Panc1 (cell line): ENCODE data around the gene ZDHHC11B.
"Not testable (repeated sequence)": the region's sequence is repeated elsewhere in the genome, so short reads cannot be mapped to it uniquely, and the experiment has no call there.

Experiments
- REST ChIP-seq, 2 experiments: IDR thresholded peaks; 2 replicates each; pipeline ENCODE4 v1.6.1; 2011 to 2012; ENCODE audit warnings: low read depth in 2 of 2, control low read depth in 1 of 2, low read length in 1 of 2, mild to moderate bottlenecking in 1 of 2, moderate library complexity in 1 of 2; ENCODE audit not compliant: insufficient read depth in 1 of 2
- SIN3A ChIP-seq: IDR thresholded peaks from 2 replicates; pipeline ENCODE4 v1.6.1; 2012; ENCODE audit warnings: low read depth, mild to moderate bottlenecking, low read length, moderate library complexity, borderline replicate concordance; ENCODE audit not compliant: insufficient read depth
- TCF7L2 ChIP-seq: IDR thresholded peaks from 2 replicates; pipeline ENCODE4 v1.6.1; 2011; ENCODE audit warnings: mild to moderate bottlenecking, low read depth, low read length, inconsistent platforms
- TF ChIP-seq, protein P1 (sequence below): fragments of 450-650 bp; IDR thresholded peaks from 2 replicates; pipeline ENCODE4 v1.5.1; 2017; ENCODE audit warnings: mild to moderate bottlenecking

- TF ChIP-seq, protein P1, sequence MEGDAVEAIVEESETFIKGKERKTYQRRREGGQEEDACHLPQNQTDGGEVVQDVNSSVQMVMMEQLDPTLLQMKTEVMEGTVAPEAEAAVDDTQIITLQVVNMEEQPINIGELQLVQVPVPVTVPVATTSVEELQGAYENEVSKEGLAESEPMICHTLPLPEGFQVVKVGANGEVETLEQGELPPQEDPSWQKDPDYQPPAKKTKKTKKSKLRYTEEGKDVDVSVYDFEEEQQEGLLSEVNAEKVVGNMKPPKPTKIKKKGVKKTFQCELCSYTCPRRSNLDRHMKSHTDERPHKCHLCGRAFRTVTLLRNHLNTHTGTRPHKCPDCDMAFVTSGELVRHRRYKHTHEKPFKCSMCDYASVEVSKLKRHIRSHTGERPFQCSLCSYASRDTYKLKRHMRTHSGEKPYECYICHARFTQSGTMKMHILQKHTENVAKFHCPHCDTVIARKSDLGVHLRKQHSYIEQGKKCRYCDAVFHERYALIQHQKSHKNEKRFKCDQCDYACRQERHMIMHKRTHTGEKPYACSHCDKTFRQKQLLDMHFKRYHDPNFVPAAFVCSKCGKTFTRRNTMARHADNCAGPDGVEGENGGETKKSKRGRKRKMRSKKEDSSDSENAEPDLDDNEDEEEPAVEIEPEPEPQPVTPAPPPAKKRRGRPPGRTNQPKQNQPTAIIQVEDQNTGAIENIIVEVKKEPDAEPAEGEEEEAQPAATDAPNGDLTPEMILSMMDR, result not testable (repeated sequence)
- not testable (repeated sequence) for TF ChIP-seq REST (IDR thresholded peaks at IDR 0.05; ENCODE audit: insufficient read depth in 1 of 2, low read depth in 2 of 2, low read length in 1 of 2); SIN3A; TCF7L2
Measured at GRCh38 chr5:783049-783802, 1.3 kb downstream of the ZDHHC11B start.
